NOMO-1 treated with dmso at 0.1 percent for 144 hours (cell line): ENCODE data around the gene OXLD1.

Experiments
- DNase-seq: peaks from one replicate; lab custom pipeline; 2025; ENCODE audit not compliant: unreplicated experiment; lab: John Stamatoyannopoulos, UW

Gene OXLD1

GRCh38 chr17:81702934-81703746 lies 36.7 kb upstream of the OXLD1 start, which contains the start of gene MRPL12:
Gene MRPL12, plus strand, starts transcription at chr17:81703367. Its CDS starts 135 bp downstream, at chr17:81703502.
- peak; percentile 89 for DNase-seq

- no peak for DNase-seq
Observed at GRCh38 chr17:81701288-81702071, 35.1 kb upstream of the OXLD1 start.

GRCh38 chr17:81700353-81701287 lies 34.2 kb upstream of the OXLD1 start:
- DNase-seq = no peak

GRCh38 chr17:81697261-81698044 lies 31.0 kb upstream of the OXLD1 start:
- DNase-seq = no peak

- DNase-seq = no peak
Observed at GRCh38 chr17:81696218-81696941, 30.0 kb upstream of the OXLD1 start.

- no peak for DNase-seq
Observed at GRCh38 chr17:81695801-81696200, 29.4 kb upstream of the OXLD1 start.

GRCh38 chr17:81695211-81695610 lies 28.8 kb upstream of the OXLD1 start:
- no peak for DNase-seq

GRCh38 chr17:81694810-81695209 lies 28.4 kb upstream of the OXLD1 start:
- DNase-seq = no peak

GRCh38 chr17:81693509-81694210 lies 27.3 kb upstream of the OXLD1 start:
- DNase-seq = no peak

GRCh38 chr17:81691608-81692007 lies 25.2 kb upstream of the OXLD1 start:
- DNase-seq = no peak

- DNase-seq = no peak
Observed at GRCh38 chr17:81691196-81691595, 24.8 kb upstream of the OXLD1 start.

GRCh38 chr17:81690549-81690948 lies 24.1 kb upstream of the OXLD1 start:
- no peak for DNase-seq

GRCh38 chr17:81690066-81690465 lies 23.7 kb upstream of the OXLD1 start:
- DNase-seq = no peak

- no peak for DNase-seq
Observed at GRCh38 chr17:81688616-81689015, 22.2 kb upstream of the OXLD1 start.

GRCh38 chr17:81687770-81688541 lies 21.6 kb upstream of the OXLD1 start:
- no peak for DNase-seq

- DNase-seq = no peak
Observed at GRCh38 chr17:81686614-81687013, 20.2 kb upstream of the OXLD1 start.

GRCh38 chr17:81685108-81685507 lies 18.7 kb upstream of the OXLD1 start:
- DNase-seq = no peak

GRCh38 chr17:81684442-81684911 lies 18.1 kb upstream of the OXLD1 start:
- no peak for DNase-seq
